HG03432 (cell line): ENCODE measurements around the gene OLFM2.

Source experiments
- ATAC-seq: cut with Tn5 transposase; IDR thresholded peaks from one replicate; pipeline ENCODE4 v1.9.1; 2021; ENCODE audit warnings: mild to moderate bottlenecking, moderate library complexity; ENCODE audit not compliant: unreplicated experiment

Gene OLFM2

GRCh38 chr19:9910625-9911024, 25.7 kb downstream of the OLFM2 start:
- ATAC-seq = no peak

DNA sequence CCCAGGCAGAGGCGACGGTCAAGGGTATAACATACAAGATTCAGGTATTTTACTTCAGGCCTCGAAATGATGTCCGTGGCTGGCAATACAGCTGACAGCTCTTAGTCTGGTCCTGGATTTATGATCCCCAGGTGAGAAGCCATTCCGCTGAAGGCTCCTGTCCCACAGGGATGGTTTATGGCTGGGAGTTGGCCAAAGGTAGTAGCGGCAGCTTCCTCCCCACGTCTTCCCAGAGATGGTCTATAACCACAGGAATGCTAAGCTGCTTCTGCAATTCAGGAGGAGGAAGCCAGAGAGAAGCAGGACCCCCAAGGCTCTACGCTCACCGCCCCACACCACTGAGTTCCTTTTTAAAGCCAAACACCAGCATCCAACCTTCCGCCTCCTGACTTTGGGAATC, 27.1 kb downstream of the OLFM2 start:
- ATAC-seq = no peak

DNA sequence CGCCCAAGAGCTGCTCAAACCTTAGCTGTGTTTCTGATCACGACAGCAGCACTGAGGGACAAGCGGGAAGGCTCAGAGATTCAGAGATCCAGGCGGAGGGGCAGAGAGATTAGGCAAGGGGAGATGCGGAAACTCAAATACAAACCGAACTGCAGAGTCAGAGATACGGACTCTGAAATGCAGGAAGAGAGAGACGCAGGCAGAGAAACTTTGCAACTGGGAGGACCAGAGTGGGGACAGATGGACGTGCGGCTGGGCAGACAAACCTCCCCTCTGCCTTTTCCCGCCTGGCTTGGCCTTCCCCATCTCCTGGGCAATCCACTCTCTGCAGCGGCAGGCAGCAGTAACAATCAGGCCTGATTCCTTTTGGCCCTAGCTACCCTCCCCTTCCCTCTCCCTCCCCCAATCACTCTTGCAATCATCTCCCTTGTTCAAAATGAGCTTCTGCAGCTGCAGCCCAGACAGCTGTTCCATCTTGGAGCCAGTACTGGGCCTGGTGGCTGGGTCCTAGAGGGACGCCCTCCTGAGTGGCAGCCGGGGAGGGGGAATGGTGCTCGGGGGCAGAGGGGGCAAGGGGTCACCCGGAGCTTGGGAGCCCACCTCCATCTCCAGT, 29.7 kb downstream of the OLFM2 start:
- ATAC-seq = no peak

- no peak for ATAC-seq
These were observed 33.0 kb downstream of the OLFM2 start for GRCh38 chr19:9903336-9903735.

GRCh38 chr19:9901642-9902041, 34.7 kb downstream of the OLFM2 start:
- no peak for ATAC-seq

DNA sequence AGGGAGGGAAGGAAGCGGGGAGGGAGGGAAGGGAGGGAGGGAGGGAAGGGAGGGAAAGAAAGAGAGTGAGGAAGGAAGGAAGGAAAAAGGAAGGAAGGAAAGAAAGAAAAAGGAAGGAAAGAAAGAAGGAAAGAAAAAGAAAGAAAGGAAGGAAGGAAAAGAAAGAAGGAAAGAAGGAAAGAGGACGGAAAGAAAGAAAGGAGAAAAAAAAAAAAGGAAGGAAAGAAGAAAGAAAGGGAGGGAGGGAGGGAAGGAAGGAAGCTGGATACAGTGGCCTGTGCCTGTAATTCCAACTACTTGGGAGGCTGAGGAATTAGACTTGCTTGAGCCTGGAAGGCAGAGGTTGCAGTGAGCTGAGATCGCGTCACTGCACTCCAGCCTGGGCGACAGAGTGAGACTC, 35.3 kb downstream of the OLFM2 start:
- no peak for ATAC-seq

GRCh38 chr19:9891609-9892373, 44.5 kb downstream of the OLFM2 start:
- ATAC-seq = no peak

GRCh38 chr19:9885077-9885552, 51.2 kb downstream of the OLFM2 start:
- ATAC-seq = no peak

DNA sequence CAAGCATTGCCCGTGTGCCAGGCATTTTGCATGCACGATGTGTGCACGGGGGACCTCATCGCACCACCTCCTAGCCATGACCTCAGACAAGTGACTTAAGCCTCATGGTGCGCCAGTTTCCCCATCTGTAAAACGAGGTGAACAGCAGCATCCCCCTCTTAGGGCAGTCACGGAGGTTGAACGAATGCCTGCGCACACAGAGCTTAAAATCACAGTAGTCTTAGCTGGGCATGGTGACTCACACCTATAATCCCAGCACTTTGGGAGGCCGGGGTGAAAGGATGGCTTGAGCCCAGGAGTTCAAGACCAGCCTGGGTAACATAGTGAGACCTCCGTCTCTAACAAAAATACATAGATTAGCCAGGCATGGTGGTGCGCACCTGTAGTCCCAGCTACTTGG, 52.6 kb downstream of the OLFM2 start:
- no peak for ATAC-seq

DNA sequence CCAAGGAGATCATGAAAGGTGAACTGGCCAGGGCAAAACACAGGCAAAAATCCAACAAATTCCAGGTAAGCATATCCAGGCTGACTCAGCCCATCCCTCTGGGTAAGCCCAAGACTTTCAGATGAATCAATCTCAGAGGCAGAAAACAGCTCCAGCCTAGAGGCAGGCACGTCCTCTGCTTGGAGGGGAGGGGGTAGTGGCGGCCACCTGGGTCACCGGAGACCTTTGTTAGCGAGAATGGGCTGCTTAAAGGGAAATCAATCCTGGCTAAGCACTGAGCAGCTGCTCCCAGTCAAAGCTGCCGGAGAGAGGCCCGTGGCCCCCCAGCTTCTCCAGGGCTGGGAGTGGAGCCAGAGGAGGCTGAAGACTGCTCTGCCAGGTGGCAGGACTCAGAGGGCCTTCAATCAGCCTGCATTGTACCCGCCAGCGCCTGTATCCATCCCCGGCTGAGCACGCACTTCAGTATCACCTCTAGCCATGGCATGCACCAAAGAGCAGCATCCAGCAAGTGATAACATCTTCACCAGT, 53.0 kb downstream of the OLFM2 start:
- no peak for ATAC-seq

- no peak for ATAC-seq
These were observed 54.6 kb downstream of the OLFM2 start for GRCh38 chr19:9881720-9882119.

DNA sequence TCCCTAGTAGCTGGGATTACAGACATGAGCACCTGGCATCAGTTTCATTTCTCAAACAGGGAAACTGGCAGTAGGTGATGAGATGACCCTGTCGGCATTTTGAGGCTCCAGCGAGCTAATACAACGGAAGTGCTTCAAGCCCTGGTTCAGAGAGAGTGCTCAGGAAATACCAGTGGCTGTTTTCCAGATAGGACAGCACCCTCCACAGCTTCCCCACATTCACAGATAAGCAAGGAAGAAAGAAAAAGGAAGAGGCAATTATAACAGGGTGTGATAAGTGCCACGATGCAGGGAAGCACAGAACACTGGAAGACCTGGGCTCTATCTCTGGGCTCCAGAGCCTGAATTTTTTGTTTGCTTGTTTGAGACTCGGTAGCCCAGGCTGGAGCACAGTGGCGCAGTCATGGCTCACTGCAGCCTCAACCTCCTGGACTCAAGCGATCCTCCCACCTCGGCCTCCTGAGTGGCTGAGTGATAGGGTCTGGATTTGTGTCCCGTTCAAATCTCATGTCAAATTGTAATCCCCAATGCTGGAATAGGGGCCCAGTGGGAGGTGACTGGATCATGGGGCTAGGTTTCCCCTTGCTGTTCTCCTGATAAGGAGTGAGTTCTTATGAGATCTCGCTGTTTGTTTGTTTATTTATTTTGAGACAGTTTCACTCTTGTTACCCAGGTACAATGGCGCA, 57.7 kb downstream of the OLFM2 start:
- ATAC-seq = no peak

- no peak for ATAC-seq
These were observed 58.4 kb downstream of the OLFM2 start for GRCh38 chr19:9877780-9878510.

- no peak for ATAC-seq
These were observed 60.5 kb downstream of the OLFM2 start for GRCh38 chr19:9875796-9876195.

GRCh38 chr19:9875031-9875627, 61.2 kb downstream of the OLFM2 start:
- ATAC-seq = no peak

- ATAC-seq = no peak
These were observed 63.6 kb downstream of the OLFM2 start for GRCh38 chr19:9872618-9873242.

DNA sequence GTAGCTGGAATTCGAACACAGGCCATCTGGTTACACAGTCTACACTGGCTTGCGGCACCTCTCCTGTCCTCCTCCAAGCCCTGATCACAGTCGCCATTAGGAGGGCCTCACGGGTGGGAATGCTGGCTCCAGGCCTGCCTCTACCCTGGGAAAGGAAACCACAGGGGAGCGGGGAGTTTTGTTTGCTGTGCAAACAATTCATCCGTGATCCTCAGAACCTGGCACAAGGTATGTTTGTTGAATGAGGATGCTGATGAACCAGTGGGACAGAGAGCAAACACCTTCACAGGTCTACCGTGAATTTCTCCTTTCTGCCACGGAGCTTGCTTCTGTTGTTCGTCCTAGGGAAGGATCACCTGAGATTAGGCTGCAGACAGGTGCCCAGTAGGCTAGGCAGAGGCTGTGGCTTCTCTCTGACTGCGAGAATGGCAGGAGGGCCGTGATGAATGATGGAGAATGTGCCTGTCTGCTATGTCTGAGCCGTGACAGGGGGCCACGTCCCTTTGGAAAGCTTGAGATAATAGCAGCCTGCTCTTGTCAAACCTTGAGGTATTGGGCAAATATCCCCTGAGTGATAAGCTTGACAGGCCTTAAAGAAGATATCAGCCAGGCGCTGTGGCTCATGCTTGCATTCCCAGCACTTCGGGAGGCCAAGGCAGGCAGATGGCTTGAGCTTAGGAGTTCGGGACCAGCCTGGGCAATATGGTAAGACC, 64.5 kb downstream of the OLFM2 start:
- ATAC-seq = no peak

GRCh38 chr19:9868983-9869617, 67.2 kb downstream of the OLFM2 start:
- ATAC-seq = no peak
